GM18909 (cell line): ENCODE results near the gene CNTNAP2.
"Not testable (repeated sequence)": the region's sequence is repeated elsewhere in the genome, so short reads cannot be mapped to it uniquely, and the experiment has no call there.

ENCODE experiments used
- ATAC-seq: cut with Tn5 transposase; IDR thresholded peaks from one replicate; pipeline ENCODE4 v1.9.1; 2021; ENCODE audit warnings: mild to moderate bottlenecking; ENCODE audit not compliant: unreplicated experiment, poor library complexity

CNTNAP2 gene

GRCh38 chr7:147759327-147759943, 1642.8 kb downstream of the CNTNAP2 start:
- no peak for ATAC-seq

DNA sequence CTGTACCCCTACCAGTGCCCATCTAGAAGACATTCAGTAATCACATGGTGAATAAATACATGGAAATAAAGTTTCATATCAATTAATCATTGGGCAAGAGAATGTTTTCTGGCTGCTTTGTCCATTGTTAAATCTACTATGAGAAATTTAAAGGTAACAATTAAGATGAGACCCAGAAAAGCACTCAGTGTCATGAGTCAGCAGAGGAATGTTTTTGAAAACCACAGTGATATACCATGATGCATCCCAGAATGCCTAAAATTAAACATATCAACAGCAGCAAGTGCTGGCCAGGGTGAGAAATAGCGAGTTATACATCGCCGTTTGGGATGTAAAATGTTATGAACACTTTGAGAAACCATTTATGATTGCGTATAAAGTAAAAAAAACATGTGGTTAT, 1648.7 kb downstream of the CNTNAP2 start:
- no peak for ATAC-seq

DNA sequence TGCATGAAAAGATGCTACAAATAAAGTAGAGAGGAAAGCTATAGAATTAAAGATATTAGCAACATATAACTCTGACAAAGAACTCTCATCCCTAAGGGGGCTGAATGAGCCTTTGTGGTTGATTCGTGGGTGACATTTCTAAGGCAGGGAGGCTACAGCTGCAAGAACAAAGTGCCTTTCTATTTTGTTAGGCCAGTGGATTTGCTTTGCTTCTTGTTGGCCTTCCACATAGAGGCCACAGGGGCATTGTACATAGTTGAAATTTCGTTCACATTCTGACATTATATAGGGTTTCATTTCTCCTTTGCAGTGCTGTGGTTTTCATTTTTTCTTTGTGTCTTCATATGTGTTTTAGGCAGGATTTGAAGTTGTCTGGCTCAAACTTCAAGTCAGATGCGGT, 1654.7 kb downstream of the CNTNAP2 start:
- ATAC-seq = no peak

GRCh38 chr7:147774461-147774860, 1657.9 kb downstream of the CNTNAP2 start:
- ATAC-seq = no peak

DNA sequence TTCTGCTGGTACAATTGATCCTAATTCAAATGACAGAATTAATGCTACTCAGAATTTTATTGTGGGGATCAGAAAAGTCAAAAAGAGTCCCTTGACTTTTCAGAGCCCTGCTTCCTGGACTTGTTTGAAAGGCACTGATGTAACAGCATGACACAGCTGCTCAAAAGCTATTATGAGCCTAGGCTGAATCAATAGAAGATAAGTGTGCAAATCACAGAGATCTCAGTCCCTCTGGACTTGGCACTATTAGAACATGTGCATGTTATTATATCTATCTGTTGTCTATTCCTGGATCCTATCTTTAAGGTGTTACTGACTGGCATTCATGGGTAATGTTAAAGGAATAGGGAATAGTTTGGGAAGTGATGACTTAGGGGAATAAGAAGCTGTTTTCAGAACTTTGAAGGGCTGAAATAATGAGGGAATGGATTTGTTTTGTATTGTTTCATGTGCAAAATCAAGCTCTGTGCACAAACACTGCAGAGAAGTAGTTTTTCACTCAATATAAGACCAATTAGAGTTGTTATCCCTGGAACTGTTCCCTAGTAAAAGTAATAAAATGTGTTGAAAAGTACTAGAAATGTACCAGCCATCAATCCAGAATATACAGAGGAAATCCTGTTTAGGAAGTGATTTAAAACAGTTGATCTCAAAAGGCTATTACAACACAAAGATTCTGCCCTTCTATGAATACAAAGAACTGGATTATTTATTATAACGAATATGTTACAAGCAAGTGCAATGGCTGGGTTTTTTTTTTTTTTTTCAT, 1659.1 kb downstream of the CNTNAP2 start:
- ATAC-seq = no peak

DNA sequence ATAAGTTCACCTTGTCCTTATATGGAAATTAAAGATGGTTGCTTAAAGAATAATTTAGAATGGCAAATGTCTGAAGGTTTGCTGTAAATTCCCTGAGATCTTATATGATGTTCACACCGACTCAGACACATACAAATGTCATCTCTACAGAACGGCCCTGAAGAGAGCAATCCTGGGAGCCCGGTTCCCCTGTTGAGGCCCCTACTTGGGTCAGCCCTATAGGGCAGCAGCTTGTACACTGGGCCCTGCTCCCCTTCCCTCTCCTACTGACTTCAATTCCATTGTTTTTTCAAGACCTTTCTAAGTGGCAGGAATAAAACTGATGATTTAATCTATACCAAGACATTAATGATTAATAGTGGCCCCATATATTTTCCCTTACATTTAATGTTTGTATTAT, 1660.7 kb downstream of the CNTNAP2 start:
- ATAC-seq = no peak

GRCh38 chr7:147779949-147780348, 1663.3 kb downstream of the CNTNAP2 start:
- no peak for ATAC-seq

GRCh38 chr7:147796581-147796980, 1680.0 kb downstream of the CNTNAP2 start:
- ATAC-seq = no peak

- ATAC-seq = no peak
Measured at GRCh38 chr7:147798001-147798400, 1681.4 kb downstream of the CNTNAP2 start.

DNA sequence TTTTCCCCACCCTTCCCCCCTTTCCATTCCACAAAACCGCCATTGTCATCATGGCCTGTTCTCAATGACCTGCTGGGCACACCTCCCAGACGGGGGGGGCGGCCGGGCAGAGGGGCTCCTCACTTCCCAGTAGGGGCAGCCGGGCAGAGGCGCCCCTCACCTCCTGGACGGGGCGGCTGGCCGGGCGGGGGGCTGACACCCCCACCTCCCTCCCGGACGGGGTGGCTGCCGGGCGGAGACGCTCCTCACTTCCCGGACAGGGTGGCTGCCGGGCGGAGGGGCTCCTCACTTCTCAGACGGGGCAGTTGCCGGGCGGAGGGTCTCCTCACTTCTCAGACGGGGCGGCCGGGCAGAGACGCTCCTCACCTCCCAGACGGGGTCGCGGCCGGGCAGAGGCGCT, 1685.2 kb downstream of the CNTNAP2 start:
- ATAC-seq = not testable (repeated sequence)

GRCh38 chr7:147803151-147803550, 1686.5 kb downstream of the CNTNAP2 start:
- ATAC-seq = no peak

DNA sequence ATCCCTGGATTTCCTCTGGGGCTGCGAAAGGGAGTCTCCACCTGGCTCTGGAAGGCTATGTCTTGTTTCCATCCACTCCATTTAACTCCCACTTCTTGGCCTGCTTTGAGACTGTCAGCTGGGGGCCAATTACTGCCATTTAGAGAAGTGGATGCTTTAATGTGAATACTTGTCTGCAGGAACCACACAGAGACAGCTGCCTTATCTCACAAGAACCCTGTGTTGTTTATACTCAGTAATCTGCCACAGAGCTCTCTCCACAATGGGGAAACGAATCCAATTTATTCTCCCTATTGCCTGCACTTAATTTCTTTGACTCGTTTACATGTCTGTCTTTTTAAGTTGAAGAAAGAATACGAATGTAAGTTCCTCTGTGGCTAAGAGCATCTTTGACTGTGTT, 1687.0 kb downstream of the CNTNAP2 start:
- no peak for ATAC-seq

GRCh38 chr7:147804032-147804431, 1687.4 kb downstream of the CNTNAP2 start:
- no peak for ATAC-seq

DNA sequence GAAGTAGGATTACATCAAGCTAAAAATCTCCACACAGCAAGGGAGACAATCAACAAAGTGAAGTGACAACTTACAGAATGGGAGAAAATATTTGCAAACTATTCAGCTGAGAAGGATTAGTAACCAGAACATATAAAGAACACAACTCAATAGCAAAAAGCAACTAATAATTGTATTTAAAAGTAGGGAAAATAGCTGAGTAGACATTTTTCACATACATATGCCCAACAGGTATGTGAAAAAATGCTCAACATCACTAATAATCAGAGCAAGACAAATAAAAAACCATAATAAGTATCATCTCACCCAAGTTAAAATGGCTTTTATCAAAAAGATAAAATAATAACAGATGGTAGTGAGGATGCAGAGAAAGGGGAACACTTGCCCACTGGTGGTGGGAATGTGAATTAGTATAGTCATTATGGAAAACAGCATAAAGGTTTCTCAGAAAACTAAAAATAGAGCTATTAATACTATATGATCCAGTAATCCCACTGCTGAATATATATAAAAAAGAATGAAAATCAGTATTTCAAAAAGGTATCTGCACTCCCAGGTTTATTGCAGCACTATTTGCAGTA, 1689.5 kb downstream of the CNTNAP2 start:
- ATAC-seq = no peak

DNA sequence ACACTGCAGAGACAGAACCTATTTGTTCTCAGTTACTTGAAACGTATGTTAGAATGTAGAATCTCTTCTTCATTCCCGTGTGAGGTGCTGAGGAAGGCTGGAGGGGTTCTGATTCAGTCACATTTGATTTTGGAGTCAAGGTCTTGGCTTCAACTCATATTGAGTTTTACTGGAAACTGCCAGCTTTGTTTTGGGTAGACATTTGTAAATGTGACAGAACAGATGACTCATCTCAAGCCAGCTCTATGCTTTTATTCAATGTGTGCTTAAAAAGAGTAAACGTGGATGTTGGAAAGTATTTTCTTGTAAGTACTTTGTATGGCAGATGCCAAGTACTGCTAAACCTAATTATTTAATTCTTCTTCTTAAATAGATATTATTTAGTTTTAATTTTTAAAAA, 1693.2 kb downstream of the CNTNAP2 start:
- ATAC-seq = no peak

- ATAC-seq = no peak
Measured at GRCh38 chr7:147810269-147810668, 1693.7 kb downstream of the CNTNAP2 start.

GRCh38 chr7:147811923-147812322, 1695.3 kb downstream of the CNTNAP2 start:
- no peak for ATAC-seq

DNA sequence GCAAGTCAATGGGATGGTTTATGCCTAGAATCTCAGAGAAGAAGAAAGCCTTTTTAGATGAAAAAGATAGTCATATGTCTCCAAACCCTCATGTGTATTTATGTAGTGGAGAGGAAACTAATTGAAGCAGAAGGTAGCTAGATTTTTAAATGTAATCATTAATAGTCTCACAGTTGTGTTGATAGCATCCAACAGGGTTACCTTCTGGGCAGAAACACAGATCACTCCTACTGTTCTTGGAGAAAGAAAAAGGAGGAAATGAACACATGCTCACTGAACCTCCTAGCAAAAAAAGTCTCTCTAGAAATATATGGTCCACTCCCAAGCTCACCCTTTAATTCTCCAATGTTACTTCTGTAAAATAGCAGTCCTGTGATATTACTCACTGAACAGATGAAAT, 1696.7 kb downstream of the CNTNAP2 start:
- ATAC-seq = no peak

GRCh38 chr7:147818317-147818716, 1701.7 kb downstream of the CNTNAP2 start:
- no peak for ATAC-seq

- no peak for ATAC-seq
Measured at GRCh38 chr7:147824671-147825070, 1708.1 kb downstream of the CNTNAP2 start.

DNA sequence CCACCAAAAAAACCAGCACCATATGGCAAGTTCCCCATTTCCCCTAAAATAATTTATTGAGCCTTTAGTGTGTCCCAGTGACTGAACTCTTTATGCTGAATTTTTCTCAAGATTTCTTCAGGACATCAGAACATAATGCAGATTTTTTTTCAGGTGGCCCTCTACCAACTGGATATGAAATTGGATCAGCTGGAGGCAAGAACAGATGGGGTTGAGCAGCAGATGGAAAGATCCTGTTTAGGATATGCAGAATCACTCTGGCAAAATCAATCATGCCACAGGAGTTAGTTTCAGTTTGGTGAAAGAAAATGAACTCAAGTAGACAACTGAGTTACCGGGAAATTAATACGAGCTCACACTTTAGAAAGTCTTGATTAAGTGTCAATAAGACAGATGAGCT, 1712.4 kb downstream of the CNTNAP2 start:
- no peak for ATAC-seq

DNA sequence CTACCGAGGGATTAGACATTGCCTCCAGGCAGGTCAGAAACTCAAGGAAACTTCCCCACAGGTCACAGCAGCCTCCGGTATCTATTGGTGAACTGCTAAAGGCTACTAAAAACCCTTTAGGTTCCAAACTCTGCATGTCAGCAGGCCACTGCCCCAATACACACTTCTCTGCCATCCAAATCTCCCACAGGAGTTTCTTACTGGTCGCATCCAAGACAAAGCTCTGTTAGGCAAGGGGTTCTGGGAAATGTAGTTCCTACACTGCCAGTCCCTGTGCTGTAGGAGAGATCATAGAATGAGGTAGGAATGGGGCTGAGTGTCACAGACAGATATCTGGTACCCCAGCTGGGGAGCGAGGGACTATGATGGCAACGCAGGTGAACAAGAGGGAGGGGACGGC, 1717.0 kb downstream of the CNTNAP2 start:
- ATAC-seq = no peak
